Measurements from ENCODE around the gene MPDU1.

MPDU1 gene

DNA sequence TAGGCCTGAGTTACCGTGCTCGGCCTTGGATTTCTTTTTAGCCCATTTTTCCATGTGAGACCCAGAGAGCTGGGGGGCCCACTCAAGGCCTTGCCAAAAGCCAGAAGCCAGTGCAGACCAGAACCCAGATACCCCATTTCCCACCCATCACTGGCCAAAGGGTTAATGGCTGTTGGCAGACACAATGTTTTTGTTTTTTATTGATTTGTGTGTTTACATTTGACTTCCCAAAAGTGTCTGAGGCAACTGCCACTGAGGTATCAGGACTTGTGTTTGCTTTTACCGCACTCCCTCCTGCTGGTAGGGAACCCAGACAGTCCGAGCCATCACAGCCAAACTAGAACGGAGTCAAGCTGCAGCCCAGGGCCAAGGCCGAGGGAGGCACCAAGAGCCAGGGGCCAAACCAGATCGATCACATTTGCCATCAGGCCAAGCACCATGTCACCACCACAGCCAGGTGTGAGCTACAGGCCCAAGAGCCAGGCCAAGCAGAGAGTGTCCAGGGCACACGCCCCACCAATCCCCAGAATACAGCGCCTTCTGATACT lies 42.5 kb upstream of the MPDU1 start:
- H4K20me1 ChIP-seq (ENCODE audit: control insufficient read depth, insufficient read depth, low read depth, low read length), result no peaks in the 10 kb centered on the region
- peaks cover 21% of the 10 kb centered on the region for H3K27me3 ChIP-seq (ENCODE audit: control insufficient read depth, low read length)
- H3K4me1 ChIP-seq (ENCODE audit: control insufficient read depth, low read length), result no peaks in the 10 kb centered on the region
- no peaks in the 10 kb centered on the region for H3K9me2 ChIP-seq (replicated peaks; ENCODE audit: control insufficient read depth, low read length)
- H3K4me3 ChIP-seq (ENCODE audit: low read length), result no peak overlapping the region
- H3K4me2 ChIP-seq (ENCODE audit: low read length), result no peak overlapping the region
- H3K9me3 ChIP-seq (ENCODE audit: control insufficient read depth, insufficient read depth, low read length), result peaks cover 12% of the 10 kb centered on the region; the same call in 1 of the 2 replicates
- TF ChIP-seq, protein P1, sequence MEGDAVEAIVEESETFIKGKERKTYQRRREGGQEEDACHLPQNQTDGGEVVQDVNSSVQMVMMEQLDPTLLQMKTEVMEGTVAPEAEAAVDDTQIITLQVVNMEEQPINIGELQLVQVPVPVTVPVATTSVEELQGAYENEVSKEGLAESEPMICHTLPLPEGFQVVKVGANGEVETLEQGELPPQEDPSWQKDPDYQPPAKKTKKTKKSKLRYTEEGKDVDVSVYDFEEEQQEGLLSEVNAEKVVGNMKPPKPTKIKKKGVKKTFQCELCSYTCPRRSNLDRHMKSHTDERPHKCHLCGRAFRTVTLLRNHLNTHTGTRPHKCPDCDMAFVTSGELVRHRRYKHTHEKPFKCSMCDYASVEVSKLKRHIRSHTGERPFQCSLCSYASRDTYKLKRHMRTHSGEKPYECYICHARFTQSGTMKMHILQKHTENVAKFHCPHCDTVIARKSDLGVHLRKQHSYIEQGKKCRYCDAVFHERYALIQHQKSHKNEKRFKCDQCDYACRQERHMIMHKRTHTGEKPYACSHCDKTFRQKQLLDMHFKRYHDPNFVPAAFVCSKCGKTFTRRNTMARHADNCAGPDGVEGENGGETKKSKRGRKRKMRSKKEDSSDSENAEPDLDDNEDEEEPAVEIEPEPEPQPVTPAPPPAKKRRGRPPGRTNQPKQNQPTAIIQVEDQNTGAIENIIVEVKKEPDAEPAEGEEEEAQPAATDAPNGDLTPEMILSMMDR (IDR thresholded peaks at IDR 0.05; ENCODE audit: low read depth, low read length, poor library complexity, severe bottlenecking), result no peak
- TF ChIP-seq EZH2phosphoT487 (IDR thresholded peaks at IDR 0.05; ENCODE audit: borderline replicate concordance, low read length), result no peak
- no peaks in the 10 kb centered on the region for H3K79me2 ChIP-seq (ENCODE audit: control insufficient read depth, low read length)
- H3K36me3 ChIP-seq (ENCODE audit: control insufficient read depth, low read length), result no peaks in the 10 kb centered on the region
- no peak overlapping the region for H3K27ac ChIP-seq (ENCODE audit: low read depth, low read length)
- no peaks in the 10 kb centered on the region for H3F3A ChIP-seq (ENCODE audit: control insufficient read depth, insufficient read depth)

DNA sequence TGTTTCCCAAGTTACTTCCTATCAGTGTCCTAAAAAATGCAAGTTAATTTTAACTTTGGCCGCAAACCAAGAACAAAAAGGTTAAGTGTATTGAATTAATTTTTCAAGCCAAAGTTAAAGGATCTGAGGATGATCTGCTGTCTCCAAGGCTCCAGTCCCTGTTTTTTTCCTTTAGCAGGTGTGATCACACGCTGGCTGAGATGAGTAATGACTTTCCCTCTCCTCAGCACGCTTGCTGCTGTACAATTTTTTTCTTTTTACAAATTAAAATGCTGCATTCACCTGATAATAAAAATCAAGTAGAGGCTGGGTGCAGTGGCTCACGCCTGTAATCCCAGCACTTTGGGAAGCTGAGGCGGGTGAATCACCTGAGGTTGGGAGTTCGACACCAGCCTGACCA lies 38.7 kb upstream of the MPDU1 start:
- Histone ChIP-seq H3F3A (ENCODE audit: control insufficient read depth, insufficient read depth) (no peaks in the 10 kb centered on the region), H3K4me2 (ENCODE audit: low read length) (no peak overlapping the region), H3K9me2 (replicated peaks; ENCODE audit: control insufficient read depth, low read length) (no peaks in the 10 kb centered on the region), H3K36me3 (ENCODE audit: control insufficient read depth, low read length) (no peaks in the 10 kb centered on the region), H3K79me2 (ENCODE audit: control insufficient read depth, low read length) (no peaks in the 10 kb centered on the region), H4K20me1 (ENCODE audit: control insufficient read depth, insufficient read depth, low read depth, low read length) (no peaks in the 10 kb centered on the region), H3K27ac (ENCODE audit: low read depth, low read length) (no peak overlapping the region), H3K9me3 (ENCODE audit: control insufficient read depth, insufficient read depth, low read length) (no peaks in the 10 kb centered on the region), H3K4me3 (ENCODE audit: low read length) (no peak overlapping the region), H3K4me1 (ENCODE audit: control insufficient read depth, low read length) (peaks cover 4% of the 10 kb centered on the region; the same call in 1 of the 2 replicates), H3K27me3 (ENCODE audit: control insufficient read depth, low read length) (peaks cover 38% of the 10 kb centered on the region)
- no peak for TF ChIP-seq EZH2phosphoT487 (IDR thresholded peaks at IDR 0.05; ENCODE audit: borderline replicate concordance, low read length)
- TF ChIP-seq, protein P1 (IDR thresholded peaks at IDR 0.05; ENCODE audit: low read depth, low read length, poor library complexity, severe bottlenecking), result no peak

DNA sequence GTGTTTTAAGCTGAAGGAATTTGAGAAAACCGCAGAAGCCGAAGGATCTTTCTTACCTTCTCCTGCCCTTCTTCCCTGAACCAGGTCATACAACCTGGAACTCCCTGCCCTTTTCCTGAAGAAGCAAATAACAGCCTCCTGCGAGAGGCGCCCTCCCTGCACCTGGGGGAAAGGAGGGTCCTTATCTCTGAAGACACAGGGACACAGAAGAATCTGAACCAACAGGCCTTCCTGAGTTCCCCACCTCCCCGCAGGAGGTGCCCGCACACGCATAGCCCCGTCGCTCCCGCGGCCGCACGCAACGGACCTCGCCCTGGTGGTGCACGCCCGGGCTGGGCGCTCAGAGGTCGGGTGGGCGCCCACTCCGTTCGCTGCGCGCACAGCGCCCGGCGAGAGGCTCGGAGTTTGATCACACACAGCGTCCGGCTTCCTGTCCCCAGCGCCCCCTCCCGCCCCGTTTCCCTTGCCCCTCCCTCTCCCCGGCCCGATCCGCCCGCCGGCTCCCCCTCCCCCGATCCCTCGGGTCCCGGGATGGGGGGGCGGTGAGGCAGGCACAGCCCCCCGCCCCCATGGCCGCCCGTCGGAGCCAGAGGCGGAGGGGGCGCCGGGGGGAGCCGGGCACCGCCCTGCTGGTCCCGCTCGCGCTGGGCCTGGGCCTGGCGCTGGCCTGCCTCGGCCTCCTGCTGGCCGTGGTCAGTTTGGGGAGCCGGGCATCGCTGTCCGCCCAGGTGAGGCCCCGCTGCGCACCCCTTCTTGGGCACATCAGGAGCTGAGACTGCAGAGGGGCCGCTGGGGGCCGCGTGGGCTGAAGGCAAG lies 34.9 kb upstream of the MPDU1 start, which contains the start of gene TNFSF12:
TNFSF12 (plus strand) TSS at position 474 of the 816 bp plus-strand sequence; CDS start at position 570, 96 bp downstream.
- no peaks in the 10 kb centered on the region for H3K9me2 ChIP-seq (replicated peaks; ENCODE audit: control insufficient read depth, low read length)
- H3K36me3 ChIP-seq (ENCODE audit: control insufficient read depth, low read length), result no peaks in the 10 kb centered on the region
- TF ChIP-seq EZH2phosphoT487 (IDR thresholded peaks at IDR 0.05; ENCODE audit: borderline replicate concordance, low read length), result 0 out of 2 replicates have a peak, but pooled peaks have one; percentile 55
- TF ChIP-seq, protein P1 (IDR thresholded peaks at IDR 0.05; ENCODE audit: low read depth, low read length, poor library complexity, severe bottlenecking), result no peak
- H3K4me1 ChIP-seq (ENCODE audit: control insufficient read depth, low read length), result peaks cover 4% of the 10 kb centered on the region; the same call in 1 of the 2 replicates
- H3K4me2 ChIP-seq (ENCODE audit: low read length), result peak within 1 kb of the TSS; percentile 36
- H3K79me2 ChIP-seq (ENCODE audit: control insufficient read depth, low read length), result no peaks in the 10 kb centered on the region
- no peak within 1 kb of the TSS for H3K27ac ChIP-seq (ENCODE audit: low read depth, low read length)
- H3K27me3 ChIP-seq (ENCODE audit: control insufficient read depth, low read length), result peaks cover 39% of the 10 kb centered on the region
- no peaks in the 10 kb centered on the region for H4K20me1 ChIP-seq (ENCODE audit: control insufficient read depth, insufficient read depth, low read depth, low read length)
- no peaks in the 10 kb centered on the region for H3F3A ChIP-seq (ENCODE audit: control insufficient read depth, insufficient read depth)
- H3K4me3 ChIP-seq (ENCODE audit: low read length), result no peak within 1 kb of the TSS
- H3K9me3 ChIP-seq (ENCODE audit: control insufficient read depth, insufficient read depth, low read length), result no peaks in the 10 kb centered on the region

All from DOHH2 (cell line).